GM10847 (cell line): ENCODE data around the gene TANC1.

ENCODE experiments used
- POLR2A ChIP-seq: IDR thresholded peaks from 2 replicates; pipeline ENCODE4 v1.6.1; 2011; ENCODE audit not compliant: insufficient read length; ENCODE audit errors: extremely low read depth

TANC1 gene

DNA sequence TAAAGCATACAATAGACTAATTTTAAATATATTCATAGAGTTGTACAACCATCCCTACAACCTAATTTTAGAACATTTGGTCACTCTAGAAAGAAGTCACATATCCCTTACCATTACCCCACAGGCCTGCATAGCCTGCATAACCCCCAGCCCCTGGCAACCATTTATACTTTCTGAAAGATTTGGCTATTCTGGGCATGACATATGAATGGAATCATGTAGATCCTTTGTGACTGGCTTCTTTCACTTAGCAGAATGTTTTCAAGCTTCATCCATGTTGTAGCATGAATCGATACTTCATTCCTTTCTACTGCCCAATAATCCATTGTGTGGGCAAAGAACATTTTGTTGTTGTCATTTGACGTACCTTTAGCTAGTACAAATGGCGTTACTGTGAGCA, 166.5 kb downstream of the TANC1 start:
- no peak for TF ChIP-seq POLR2A

- TF ChIP-seq POLR2A: no peak
Measured at GRCh38 chr2:159136391-159136790, 168.0 kb downstream of the TANC1 start.

- TF ChIP-seq POLR2A: no peak
Measured at GRCh38 chr2:159137511-159138241, 169.2 kb downstream of the TANC1 start.

GRCh38 chr2:159138642-159139182, 170.3 kb downstream of the TANC1 start:
- TF ChIP-seq POLR2A: no peak

DNA sequence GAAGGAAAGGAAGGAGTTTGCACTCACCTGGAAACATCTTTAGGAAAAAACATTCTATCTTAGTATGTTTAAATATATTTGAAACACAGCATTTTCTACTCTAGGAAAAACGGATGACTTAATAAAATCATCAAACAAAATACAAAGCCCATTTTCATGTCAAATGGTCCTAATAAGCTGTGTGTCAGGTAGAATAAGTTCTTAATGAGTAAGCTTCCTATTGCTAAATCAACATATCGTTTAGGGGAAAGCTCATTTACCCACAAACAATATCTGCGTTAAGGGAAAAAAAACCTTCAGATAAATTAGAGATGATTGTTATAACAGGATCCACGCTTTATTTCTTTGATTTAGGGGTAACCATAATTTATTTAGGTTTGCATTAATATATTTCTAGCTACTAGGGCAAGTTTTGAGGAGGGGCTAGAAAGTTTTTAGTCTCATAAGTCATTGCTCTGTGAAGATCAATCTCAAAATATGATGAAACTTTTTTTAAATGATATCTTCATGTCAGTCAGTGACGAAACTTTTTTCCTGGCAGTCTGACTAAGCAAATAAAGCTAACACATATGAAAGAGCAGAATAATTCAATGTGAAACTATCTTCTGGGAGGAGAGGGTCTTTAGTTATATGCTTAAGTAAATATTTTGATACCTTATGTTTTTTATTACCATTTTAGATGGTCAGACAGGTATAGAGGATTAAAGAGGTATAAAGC, 170.9 kb downstream of the TANC1 start:
- TF ChIP-seq POLR2A: no peak

- TF ChIP-seq POLR2A: no peak
Measured at GRCh38 chr2:159140070-159140769, 171.8 kb downstream of the TANC1 start.

GRCh38 chr2:159144776-159145614, 176.6 kb downstream of the TANC1 start:
- TF ChIP-seq POLR2A: no peak

GRCh38 chr2:159145745-159146354, 177.4 kb downstream of the TANC1 start:
- TF ChIP-seq POLR2A: no peak

DNA sequence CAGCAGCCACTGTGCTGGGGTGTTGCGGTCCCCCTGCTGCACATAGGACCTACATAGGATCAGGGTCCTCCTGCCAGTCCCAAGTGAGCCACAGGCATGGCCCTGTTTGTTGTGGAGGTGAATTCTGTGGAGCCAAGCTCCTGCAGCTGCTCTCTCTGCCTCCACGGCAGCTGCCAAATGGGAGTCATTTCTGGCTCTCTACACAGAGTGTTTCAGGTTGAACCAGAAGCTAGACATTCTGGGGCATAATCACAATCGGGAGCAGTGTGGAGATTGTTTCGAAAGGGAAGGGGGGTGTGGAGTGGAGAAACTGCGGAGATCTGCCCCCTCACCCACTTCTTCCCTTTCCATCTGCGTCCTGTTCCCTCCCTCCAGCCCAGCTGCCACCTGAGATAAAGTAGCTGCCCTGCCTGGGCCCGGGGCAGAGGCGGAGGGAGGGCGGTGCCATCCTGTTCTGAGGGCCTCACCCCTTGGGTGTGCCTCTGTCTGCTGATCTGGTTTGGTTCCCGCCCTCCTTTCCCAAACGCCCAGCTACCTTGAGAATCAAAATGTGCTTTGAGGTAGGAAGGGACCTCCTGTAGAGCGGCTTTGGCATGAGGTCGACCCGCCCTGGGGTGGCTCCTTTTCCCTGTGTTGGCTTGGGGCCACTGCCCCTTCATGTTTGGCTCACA, 178.7 kb downstream of the TANC1 start:
- TF ChIP-seq POLR2A: no peak

GRCh38 chr2:159147690-159148089, 179.2 kb downstream of the TANC1 start:
- TF ChIP-seq POLR2A: no peak

DNA sequence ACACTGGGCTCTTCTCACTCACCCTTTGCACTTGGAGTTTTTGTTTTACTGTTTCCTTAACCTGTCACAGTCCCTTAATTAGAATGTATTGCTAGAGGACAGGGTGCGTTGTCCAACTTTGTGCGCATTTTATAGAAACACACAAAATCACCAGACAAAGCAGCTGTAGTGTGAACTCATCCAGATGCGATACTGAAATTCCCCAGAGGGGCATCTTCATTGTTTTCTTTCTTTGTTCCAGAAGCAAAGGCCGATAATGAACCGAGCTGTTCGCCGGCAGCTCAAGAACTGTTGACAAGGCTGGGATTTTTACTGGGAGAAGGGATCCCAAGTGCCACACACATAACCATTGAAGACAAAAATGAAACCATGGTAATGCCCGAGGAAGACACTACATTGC, 180.5 kb downstream of the TANC1 start:
- TF ChIP-seq POLR2A: no peak

DNA sequence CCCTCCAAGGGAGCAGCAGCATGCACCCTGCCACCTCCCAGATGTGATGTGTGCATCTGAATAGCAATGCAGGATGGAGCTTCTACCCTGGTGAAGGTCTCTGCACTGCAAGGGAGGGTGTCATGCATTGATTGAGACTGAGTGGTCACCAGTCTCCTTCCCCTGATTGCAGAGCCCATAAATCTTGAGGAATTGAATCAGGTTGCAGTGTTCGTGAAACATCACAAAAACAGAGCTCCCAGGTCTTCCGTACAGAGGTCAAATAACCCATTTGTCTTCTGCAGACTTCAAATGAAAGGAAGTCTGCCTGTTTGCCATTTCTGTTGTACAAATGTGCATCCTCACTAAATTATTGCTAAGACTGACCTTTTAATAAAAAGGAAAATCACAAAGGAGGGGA, 181.3 kb downstream of the TANC1 start:
- no peak for TF ChIP-seq POLR2A

- no peak for TF ChIP-seq POLR2A
Measured at GRCh38 chr2:159150280-159150746, 181.9 kb downstream of the TANC1 start.
